Colon (tissue), 2 donors: ENCODE measurements around the gene EPHA6.

Experiments
- FAIRE-seq: peaks from 2 replicates; lab custom pipeline; 2012; peaks lifted over from hg19 to GRCh38; lab: Jason Lieb, UNC
- donor health status: control.
- donor health status: control.

The EPHA6 gene

GRCh38 chr3:96813820-96814650 is at the start of gene EPHA6:
Gene EPHA6, plus strand, starts transcription at chr3:96814594.
- no peak for FAIRE-seq

GRCh38 chr3:96776818-96777217 is 37.6 kb upstream of the EPHA6 start:
- no peak for FAIRE-seq

DNA sequence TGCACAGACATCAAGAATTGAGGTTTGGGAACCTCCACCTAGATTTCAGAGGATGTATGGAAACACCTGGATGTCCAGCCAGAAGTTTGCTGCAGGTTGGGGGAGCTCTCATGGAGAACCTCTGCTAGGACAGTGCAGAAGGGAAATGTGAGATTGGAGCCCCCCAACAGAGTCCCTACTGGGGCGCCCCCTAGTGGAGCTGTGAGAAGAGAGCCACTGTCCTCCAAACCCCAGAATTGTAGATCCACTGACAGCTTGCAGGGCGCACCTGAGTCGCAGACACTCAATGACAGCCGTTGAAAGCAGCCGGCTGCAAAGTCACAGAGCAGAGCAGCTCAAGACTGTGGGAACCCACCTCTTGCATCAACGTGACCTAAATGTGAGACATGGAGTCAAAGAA is 34.6 kb upstream of the EPHA6 start:
- no peak for FAIRE-seq

DNA sequence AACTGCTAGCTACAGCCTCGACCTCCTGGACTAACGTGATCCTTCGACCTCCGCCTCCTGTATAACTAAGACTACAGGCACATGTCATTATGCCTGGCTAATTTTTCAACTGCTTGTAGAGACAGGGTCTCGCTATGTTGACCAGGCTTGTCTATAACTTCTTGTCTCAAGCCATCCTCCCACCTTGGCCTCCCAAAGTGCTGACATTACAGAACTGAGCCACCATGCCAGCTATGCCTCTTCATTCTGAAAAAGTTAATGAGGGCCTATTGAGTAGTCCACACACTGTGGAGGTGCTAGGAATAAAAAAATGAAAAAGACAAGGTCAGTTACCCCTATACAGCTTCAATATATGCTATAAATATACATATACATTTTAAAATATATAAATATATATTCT is 18.3 kb upstream of the EPHA6 start:
- FAIRE-seq, result no peak

GRCh38 chr3:96803870-96804269 is 10.5 kb upstream of the EPHA6 start:
- no peak for FAIRE-seq

DNA sequence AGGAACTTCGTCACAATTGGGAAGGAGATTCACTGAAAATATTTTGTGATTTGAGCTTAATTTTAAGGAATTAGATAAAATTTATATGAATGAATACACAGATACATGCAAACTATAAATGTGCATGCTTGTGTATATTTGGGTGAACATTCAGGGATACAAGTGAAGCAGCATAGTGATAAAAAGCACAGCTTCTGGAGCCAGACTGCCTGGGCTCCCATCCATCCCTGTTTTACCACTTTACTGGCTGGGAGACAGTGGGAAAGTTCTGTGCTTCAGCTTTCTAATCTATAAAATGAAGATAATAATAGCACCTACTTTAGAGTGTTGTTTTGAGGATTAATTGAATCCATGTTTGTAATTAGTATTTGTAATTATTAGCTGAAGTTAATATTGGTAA is 8.1 kb upstream of the EPHA6 start:
- FAIRE-seq, result no peak

DNA sequence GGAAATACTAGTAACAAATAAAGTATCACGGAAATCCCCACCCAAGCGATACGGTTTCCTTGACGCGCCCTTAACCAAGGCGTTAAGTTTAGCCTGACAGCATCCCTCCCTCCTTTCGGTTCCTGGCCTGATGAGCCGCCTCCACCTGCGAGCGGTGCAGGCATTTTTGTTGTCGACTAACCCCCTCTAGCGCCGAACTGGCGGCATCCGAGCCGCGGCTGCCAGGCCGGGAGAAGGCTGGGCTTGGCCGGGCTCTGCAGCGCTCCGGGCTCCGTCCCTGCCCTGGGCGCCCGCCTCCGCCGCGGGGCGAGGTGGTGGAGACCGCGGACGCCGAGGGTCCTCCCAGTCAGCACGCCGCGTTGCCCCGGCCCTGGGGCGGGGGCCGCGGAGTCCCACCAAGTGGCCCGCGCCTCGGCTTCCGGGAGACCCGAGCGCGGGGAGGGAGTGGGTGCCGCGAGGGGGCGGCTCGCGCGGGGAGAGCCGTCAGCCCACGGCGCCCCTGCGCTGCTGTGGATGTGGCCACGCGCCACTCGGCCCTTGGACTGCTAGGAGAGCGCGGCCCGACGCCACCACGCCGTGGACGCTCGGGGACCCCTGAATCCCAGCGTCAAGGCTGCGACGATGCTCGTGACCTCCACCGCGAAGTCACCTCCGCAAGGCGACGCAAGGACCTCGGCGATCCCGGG is 1.1 kb upstream of the EPHA6 start:
- FAIRE-seq, result no peak

GRCh38 chr3:96814651-96815567 is 515 bp downstream of the EPHA6 start:
- no peak for FAIRE-seq

- no peak for FAIRE-seq
Observed at GRCh38 chr3:96831175-96831574, 16.8 kb downstream of the EPHA6 start.

- FAIRE-seq, result no peak
Observed at GRCh38 chr3:96833301-96833700, 18.9 kb downstream of the EPHA6 start.

DNA sequence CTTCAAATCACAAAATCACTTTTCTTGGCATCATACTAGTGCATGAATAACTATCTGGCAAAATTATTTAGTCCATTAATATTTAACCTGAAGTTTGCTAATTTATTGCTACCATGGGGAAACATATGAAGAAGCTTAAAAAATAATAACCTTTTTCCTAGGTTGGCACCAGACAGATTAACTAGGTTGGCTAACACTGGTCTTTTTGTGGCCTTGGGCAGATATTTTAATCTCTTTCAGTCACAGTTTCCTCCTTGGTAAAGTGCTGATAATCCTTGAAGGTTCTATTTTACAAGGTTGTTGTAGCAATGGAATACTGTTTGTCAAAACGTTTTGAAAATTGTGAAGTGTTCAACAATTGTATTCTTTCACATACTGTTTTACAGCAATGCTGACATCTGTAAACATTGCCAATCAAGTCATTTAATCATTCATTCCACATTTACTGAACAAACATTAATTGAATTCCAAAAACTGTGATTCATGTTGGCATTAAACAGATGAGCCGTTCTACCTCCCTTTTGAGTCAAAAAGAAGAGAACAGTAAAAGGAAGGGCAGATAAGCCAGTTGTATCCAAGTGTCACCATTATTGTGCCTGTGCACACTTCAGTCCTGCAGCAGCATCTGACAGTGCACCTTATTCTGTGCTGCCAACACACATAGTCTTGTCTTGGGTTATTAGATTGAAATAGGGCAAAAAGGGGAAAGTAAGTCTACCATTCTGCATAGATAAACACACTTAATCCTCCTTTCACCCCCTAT is 21.9 kb downstream of the EPHA6 start:
- no peak for FAIRE-seq

GRCh38 chr3:96843505-96844203 is 29.3 kb downstream of the EPHA6 start:
- no peak for FAIRE-seq

- no peak for FAIRE-seq
Observed at GRCh38 chr3:96844204-96844514, 29.8 kb downstream of the EPHA6 start.

- no peak for FAIRE-seq
Observed at GRCh38 chr3:96852849-96853248, 38.5 kb downstream of the EPHA6 start.

GRCh38 chr3:96860882-96861281 is 46.5 kb downstream of the EPHA6 start:
- FAIRE-seq, result no peak

- FAIRE-seq, result no peak
Observed at GRCh38 chr3:96863129-96863740, 48.8 kb downstream of the EPHA6 start.

GRCh38 chr3:96865605-96866004 is 51.2 kb downstream of the EPHA6 start:
- no peak for FAIRE-seq

- FAIRE-seq, result no peak
Observed at GRCh38 chr3:96869316-96869715, 54.9 kb downstream of the EPHA6 start.

DNA sequence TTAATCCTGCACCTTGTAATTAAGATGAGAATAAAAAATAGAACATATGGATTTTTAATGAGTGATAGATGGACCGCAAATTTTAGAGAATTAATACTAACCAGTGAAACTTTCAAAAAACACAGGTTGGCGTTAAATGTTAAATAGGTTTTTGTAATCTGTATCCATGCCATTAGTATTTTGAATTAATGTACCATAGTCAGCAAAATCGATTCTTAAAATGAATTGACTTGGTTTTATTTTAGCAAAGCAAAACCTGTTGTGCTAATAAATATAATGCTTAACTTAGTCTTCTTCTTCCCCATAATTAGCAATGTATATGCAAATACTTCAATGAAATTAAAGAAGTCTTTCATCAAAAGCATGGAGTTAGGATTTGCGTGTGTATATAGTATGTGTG is 63.1 kb downstream of the EPHA6 start:
- no peak for FAIRE-seq

DNA sequence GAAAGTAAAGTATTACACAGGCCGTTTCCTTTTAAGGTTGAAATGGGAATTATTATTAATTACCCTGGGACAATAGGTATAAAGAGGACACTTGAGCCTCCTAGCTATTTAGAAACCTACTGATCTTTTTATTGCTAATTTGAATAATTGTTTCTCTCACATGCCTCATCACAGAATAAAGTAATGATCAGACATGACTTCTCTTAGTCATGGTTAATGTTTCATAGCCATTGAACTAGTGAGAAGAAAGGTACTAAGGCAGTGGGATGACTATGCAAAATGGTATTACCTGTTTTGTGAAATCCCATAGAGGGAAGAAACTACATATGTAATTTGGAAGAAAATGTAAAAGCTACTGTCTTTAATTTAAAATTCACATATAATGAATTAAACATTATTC is 85.6 kb downstream of the EPHA6 start:
- no peak for FAIRE-seq

DNA sequence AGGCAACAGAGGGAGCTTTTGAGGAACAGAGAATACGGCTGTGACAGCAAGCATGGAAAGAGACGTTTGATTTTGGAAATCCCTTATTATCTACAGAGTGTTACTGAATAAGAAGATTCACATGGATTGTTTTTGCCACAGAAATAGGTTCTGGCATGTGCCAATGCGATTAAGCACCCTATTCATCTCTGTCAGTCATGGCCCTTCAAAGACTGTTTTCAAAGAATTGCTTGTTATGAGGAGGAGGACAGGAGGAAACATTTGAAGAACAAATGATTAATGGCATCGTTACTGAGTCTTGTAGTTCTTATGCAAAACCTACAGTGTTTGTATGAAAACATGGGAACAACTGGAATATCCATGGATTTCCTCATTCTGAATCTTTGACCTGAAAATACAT is 86.2 kb downstream of the EPHA6 start:
- no peak for FAIRE-seq
